Measurements from ENCODE around the gene NFYB.

DNA sequence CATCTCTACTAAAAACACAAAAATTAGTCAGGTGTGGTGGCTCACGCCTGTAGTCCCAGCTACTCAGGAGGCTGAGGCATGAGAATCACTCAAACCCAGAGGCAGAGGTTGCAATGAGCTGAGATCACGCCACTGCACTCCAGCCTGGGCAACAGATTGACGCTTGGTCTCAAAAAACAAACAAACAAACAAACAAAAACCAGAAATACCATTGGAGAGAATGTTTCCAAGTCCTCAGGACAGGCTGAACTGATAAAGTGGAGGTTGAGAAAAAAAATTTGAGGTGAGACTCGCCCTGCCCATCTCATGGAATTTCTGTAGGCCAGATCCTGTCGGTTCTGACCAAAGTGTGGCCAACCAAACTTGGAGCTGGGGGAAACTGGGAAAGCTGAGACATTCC, 30.6 kb upstream of the NFYB start:
- TF ChIP-seq POLR2AphosphoS5 (IDR thresholded peaks at IDR 0.05; ENCODE audit: low read depth, low read length), result no peak
- no peak for TF ChIP-seq SIN3A (IDR thresholded peaks at IDR 0.05; ENCODE audit: borderline replicate concordance, insufficient read depth, low read length)
- TF ChIP-seq, protein P1, sequence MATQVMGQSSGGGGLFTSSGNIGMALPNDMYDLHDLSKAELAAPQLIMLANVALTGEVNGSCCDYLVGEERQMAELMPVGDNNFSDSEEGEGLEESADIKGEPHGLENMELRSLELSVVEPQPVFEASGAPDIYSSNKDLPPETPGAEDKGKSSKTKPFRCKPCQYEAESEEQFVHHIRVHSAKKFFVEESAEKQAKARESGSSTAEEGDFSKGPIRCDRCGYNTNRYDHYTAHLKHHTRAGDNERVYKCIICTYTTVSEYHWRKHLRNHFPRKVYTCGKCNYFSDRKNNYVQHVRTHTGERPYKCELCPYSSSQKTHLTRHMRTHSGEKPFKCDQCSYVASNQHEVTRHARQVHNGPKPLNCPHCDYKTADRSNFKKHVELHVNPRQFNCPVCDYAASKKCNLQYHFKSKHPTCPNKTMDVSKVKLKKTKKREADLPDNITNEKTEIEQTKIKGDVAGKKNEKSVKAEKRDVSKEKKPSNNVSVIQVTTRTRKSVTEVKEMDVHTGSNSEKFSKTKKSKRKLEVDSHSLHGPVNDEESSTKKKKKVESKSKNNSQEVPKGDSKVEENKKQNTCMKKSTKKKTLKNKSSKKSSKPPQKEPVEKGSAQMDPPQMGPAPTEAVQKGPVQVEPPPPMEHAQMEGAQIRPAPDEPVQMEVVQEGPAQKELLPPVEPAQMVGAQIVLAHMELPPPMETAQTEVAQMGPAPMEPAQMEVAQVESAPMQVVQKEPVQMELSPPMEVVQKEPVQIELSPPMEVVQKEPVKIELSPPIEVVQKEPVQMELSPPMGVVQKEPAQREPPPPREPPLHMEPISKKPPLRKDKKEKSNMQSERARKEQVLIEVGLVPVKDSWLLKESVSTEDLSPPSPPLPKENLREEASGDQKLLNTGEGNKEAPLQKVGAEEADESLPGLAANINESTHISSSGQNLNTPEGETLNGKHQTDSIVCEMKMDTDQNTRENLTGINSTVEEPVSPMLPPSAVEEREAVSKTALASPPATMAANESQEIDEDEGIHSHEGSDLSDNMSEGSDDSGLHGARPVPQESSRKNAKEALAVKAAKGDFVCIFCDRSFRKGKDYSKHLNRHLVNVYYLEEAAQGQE (IDR thresholded peaks at IDR 0.05; ENCODE audit: insufficient read depth in 1 of 2, low read depth in 2 of 2, low read length in 2 of 2), result no peak

Data from PFSK-1 (cell line).